Hematopoietic multipotent progenitor cell treated with erythropoietin and hydrocortisone succinate and interleukin-3 and kit ligand, for 4 days (in vitro differentiated cells): ENCODE measurements around the gene TMPRSS15.

Source experiments
- DNase-seq: peaks from one replicate; pipeline ENCODE4 v3.0.0-alpha.2; 2015

The TMPRSS15 gene

GRCh38 chr21:18235545-18235944, 168.0 kb downstream of the TMPRSS15 start:
- no peak for DNase-seq

DNA sequence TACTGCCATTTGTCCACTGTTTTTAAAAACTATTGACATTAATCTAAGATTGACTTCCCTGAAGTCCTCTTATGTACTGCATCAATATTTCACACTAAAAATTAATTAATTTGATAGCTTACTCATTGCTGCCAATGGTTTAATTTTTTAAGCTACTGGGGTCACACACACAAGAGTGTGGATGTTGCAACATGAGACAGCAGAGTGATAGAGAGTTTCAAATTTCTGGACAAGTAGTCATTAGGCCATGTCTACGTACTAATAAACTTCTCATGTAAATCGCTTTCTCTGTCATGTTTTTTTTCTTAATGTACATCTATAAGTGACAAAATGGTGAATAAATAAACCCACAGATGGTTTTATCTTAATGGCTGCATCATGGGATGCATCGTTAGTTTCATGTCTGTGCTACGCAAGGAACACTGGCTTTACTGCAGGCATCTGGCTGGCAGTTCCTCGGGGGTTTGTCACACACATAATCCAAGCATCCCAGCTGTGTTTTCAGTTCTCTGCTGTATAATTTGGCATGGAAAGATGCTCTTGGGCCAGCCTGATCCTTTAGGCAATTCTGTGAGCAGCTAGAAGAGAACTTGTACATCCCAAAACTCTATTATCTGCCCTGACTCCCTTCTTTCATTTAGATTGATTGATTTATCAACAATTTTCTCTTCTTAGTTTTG, 175.4 kb downstream of the TMPRSS15 start:
- DNase-seq, result no peak

DNA sequence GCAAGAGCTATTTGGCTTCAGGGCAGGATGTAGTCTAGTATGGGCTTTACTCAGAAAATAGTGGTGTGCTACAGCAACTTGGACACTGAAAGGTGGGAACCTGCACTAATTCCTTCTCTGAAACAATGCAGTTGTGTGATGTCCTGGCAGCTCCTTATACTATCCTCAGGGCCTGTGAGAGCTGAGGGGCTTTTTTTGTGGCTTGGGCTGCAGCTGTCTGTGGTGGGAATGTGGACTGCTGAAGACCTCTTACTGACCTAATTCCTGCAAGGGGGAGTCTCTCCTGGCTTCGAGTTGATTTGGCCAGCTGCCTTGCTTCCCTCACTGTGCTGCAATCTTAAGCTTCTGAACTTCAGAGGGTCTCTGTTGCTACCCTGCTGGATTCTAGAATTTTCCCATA, 181.2 kb downstream of the TMPRSS15 start:
- DNase-seq, result no peak

DNA sequence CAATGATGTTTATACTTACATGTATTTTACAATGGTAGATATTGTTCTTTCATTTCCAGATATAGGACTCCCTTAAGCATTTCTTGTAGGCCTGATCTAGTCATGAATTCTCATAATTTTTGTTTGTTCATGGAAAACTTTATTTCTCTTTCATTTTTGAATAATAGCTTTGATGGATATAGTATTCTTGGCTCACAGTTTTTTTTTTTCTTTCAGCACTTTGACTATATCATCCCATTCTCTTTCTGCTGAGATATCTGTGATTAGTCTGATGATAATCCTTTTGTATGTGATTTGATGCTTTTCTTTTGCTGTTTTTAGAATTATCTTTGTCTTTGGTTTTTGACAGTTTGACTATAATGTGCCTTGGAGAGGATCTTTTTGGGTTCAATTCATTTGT, 183.1 kb downstream of the TMPRSS15 start:
- no peak for DNase-seq
